Measurements from ENCODE around the gene TFE3. TPM values are rescaled to one million over a fixed set of nuclear protein-coding genes. Genes with fewer than 3 reads are reported as not detected.

TFE3 gene
- total RNA-seq, 1 experiment from 2014 or later: 59.8 TPM

DNA sequence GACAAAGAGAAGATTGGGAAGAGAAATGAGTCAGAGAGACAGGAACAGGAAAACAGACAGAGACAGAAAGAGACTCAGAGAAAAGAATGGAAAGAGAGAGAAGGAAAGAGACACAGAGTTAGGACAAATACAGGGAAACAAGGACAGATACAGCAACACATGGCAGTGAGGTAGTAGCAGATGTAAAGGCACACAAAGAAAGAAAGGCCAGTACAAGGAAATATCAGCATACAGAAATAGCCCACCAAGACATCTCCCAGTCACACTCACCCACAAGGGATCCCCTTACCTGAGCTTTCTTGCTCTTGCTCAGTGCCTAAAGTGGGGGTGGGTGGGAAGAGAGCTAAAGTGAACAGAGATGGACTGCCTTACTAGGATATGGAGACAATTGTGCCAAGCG, 45.3 kb downstream of the TFE3 start:
- no peak overlapping the region for H3T11ph ChIP-seq (ENCODE audit: low read length)
- no peak overlapping the region for H3K14ac ChIP-seq (ENCODE audit: insufficient read depth, low read length)
- H4K5ac ChIP-seq (ENCODE audit: insufficient read length, low read depth, low read length): no peak overlapping the region
- peaks cover 2% of the 10 kb centered on the region for H3K79me1 ChIP-seq (ENCODE audit: insufficient read depth, low read depth, low read length, poor library complexity, severe bottlenecking)
- peaks cover 2% of the 10 kb centered on the region; the same call in 1 of the 2 replicates for H3K79me2 ChIP-seq (ENCODE audit: insufficient read depth, low read length)
- Mint-ChIP-seq H3K27me3 (ENCODE audit: low read depth) (no peaks in the 10 kb centered on the region; the same call in 1 of the 2 replicates), H3K36me3 (ENCODE audit: insufficient read depth in 1 of 3, low read depth in 3 of 3) (peaks cover 49 to 70% (median 70%) of the 10 kb centered on the region in 3 experiments), H3K9me3 (peaks cover 74 to 81% of the 10 kb centered on the region in 2 experiments), H3K4me3 (no peak overlapping the region), H3K4me1 (peaks cover 0 to 8% of the 10 kb centered on the region in 2 experiments; a peak in 2 of 4 replicates), H3K27ac (no peak overlapping the region)
- no peak overlapping the region for H2AK5ac ChIP-seq (ENCODE audit: insufficient read length, low read length)
- H2AFZ ChIP-seq (ENCODE audit: low read length): no peak overlapping the region
- no peak overlapping the region for H3K4ac ChIP-seq (ENCODE audit: low read depth, low read length)
- H3K18ac ChIP-seq (ENCODE audit: insufficient read length, low read depth, low read length): no peak overlapping the region
- H3K27ac ChIP-seq (ENCODE audit: insufficient read length, low read depth, low read length): no peak overlapping the region
- no peaks in the 10 kb centered on the region for H3K9me3 ChIP-seq (ENCODE audit: control insufficient read depth, low read depth, low read length)
- H3K9ac ChIP-seq (ENCODE audit: extremely low read depth, insufficient read length, low read length): no peak overlapping the region
- H3K23ac ChIP-seq (ENCODE audit: insufficient read length, low read depth, low read length): no peak overlapping the region
- H3K4me1 ChIP-seq (ENCODE audit: insufficient read depth, low read length): no peaks in the 10 kb centered on the region
- no peaks in the 10 kb centered on the region for H3K23me2 ChIP-seq (ENCODE audit: insufficient read length, low read depth, low read length, poor library complexity, severe bottlenecking)
- no peak overlapping the region for H2BK5ac ChIP-seq (ENCODE audit: insufficient read length, low read length)
- H2BK15ac ChIP-seq (ENCODE audit: low read depth, low read length): no peak overlapping the region
- no peak overlapping the region for H3K56ac ChIP-seq (ENCODE audit: insufficient read length, low read depth, low read length)
- TF ChIP-seq, protein P1, sequence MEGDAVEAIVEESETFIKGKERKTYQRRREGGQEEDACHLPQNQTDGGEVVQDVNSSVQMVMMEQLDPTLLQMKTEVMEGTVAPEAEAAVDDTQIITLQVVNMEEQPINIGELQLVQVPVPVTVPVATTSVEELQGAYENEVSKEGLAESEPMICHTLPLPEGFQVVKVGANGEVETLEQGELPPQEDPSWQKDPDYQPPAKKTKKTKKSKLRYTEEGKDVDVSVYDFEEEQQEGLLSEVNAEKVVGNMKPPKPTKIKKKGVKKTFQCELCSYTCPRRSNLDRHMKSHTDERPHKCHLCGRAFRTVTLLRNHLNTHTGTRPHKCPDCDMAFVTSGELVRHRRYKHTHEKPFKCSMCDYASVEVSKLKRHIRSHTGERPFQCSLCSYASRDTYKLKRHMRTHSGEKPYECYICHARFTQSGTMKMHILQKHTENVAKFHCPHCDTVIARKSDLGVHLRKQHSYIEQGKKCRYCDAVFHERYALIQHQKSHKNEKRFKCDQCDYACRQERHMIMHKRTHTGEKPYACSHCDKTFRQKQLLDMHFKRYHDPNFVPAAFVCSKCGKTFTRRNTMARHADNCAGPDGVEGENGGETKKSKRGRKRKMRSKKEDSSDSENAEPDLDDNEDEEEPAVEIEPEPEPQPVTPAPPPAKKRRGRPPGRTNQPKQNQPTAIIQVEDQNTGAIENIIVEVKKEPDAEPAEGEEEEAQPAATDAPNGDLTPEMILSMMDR (conservative IDR thresholded peaks at IDR 0.05): no peak
- H2BK120ac ChIP-seq (ENCODE audit: low read depth, low read length, poor library complexity, severe bottlenecking): no peak overlapping the region
- no peak for DNase-seq
- peaks cover 2% of the 10 kb centered on the region for H4K20me1 ChIP-seq (ENCODE audit: control insufficient read depth, insufficient read depth, insufficient read length)
- H2BK12ac ChIP-seq (ENCODE audit: insufficient read length, low read depth, low read length): no peak overlapping the region
- no peak overlapping the region for H2BK20ac ChIP-seq (ENCODE audit: low read depth, low read length, poor library complexity, severe bottlenecking)
- WGBS (ENCODE audit: extremely low coverage, insufficient read length, low lambda C conversion rate): no CpG with 5 or more reads among the region's 1 CpG
- no peak overlapping the region for H4K8ac ChIP-seq (replicated peaks; ENCODE audit: insufficient read length, low read depth, low read length)
- H3K4me2 ChIP-seq (ENCODE audit: insufficient read depth, insufficient read length, low read length): no peak overlapping the region
- H4K91ac ChIP-seq (ENCODE audit: insufficient read length, low read depth, low read length): no peak overlapping the region
- no peaks in the 10 kb centered on the region for H3K27me3 ChIP-seq (ENCODE audit: insufficient read depth, low read length)

Data from H9 (cell line).